Smooth muscle cell (in vitro differentiated cells): ENCODE data around the gene VIPR2. TPM values are rescaled to one million over a fixed set of nuclear protein-coding genes. Genes with fewer than 3 reads are reported as not detected.
"Not testable (repeated sequence)": the region's sequence is repeated elsewhere in the genome, so short reads cannot be mapped to it uniquely, and the experiment has no call there.

ENCODE experiments used
- DNase-seq: peaks from one replicate; lab custom pipeline; 2025; ENCODE audit not compliant: unreplicated experiment; lab: John Stamatoyannopoulos, UW
- H2AFZ ChIP-seq: fragments of 200-600 bp; sonication (generic); 2 replicates; pipeline ENCODE4 v1.6.0; 2016; ENCODE audit warnings: antibody characterized with exemption, low read depth, mild to moderate bottlenecking
- H3F3A ChIP-seq: fragments of 200-600 bp; sonication (generic); 2 replicates; pipeline ENCODE4 v1.6.0; 2017; ENCODE audit warnings: antibody characterized with exemption, low read depth
- H3K27ac ChIP-seq: fragments of 200-600 bp; sonication (generic); 2 replicates; pipeline ENCODE4 v1.5.1; 2016; ENCODE audit warnings: low read depth, mild to moderate bottlenecking
- H3K27me3 ChIP-seq: fragments of 200-600 bp; sonication (generic); 2 replicates; pipeline ENCODE4 v1.6.1; 2016; ENCODE audit warnings: low read depth, mild to moderate bottlenecking
- H3K36me3 ChIP-seq: fragments of 200-600 bp; sonication (generic); 2 replicates; pipeline ENCODE4 v1.5.1; 2016; ENCODE audit warnings: low read depth
- H3K4me1 ChIP-seq: fragments of 200-600 bp; sonication (generic); 2 replicates; pipeline ENCODE4 v1.5.1; 2016; ENCODE audit warnings: low read depth
- H3K4me2 ChIP-seq: fragments of 200-600 bp; sonication (generic); 2 replicates; pipeline ENCODE4 v1.6.0; 2016; ENCODE audit warnings: mild to moderate bottlenecking
- H3K4me3 ChIP-seq: fragments of 200-600 bp; sonication (generic); 2 replicates; pipeline ENCODE4 v1.5.1; 2016; ENCODE audit warnings: mild to moderate bottlenecking
- H3K79me2 ChIP-seq: fragments of 200-600 bp; sonication (generic); 2 replicates; pipeline ENCODE4 v1.6.0; 2016; ENCODE audit warnings: low read depth, mild to moderate bottlenecking
- H3K9ac ChIP-seq: fragments of 200-600 bp; sonication (generic); 2 replicates; pipeline ENCODE4 v1.6.0; 2016; ENCODE audit warnings: low read depth
- H3K9me3 ChIP-seq: fragments of 200-600 bp; sonication (generic); replicated peaks from 2 replicates; pipeline ENCODE4 v1.5.1; 2016; ENCODE audit warnings: low read depth
- H4K20me1 ChIP-seq: fragments of 200-600 bp; sonication (generic); 2 replicates; pipeline ENCODE4 v1.6.0; 2016; ENCODE audit warnings: low read depth
- CTCF ChIP-seq: fragments of 200-600 bp; sonication (generic); IDR thresholded peaks from 2 replicates; pipeline ENCODE4 v1.5.1; 2017; ENCODE audit warnings: borderline replicate concordance, mild to moderate bottlenecking, antibody characterized with exemption; ENCODE audit not compliant: insufficient read depth, poor library complexity, severe bottlenecking
- WGBS: methylation state at CpG from one replicate; pipeline ENCODE4 v1.1.7; 2016; ENCODE audit warnings: low lambda C conversion rate; 5-methylcytosine and 5-hydroxymethylcytosine counted together
- polyA plus RNA-seq: library from polyadenylated mRNA; unstranded; fragments of >200 nt; fragmentation: Nextera tagmentation; extraction: Ambion mirVana; gene quantifications from 2 replicates; pipeline ENCODE4 v1.2.1, GENCODE V29; 2016
- total RNA-seq: library from RNA; depleted of rRNA; stranded (reverse); fragments of >200 nt; gene quantifications from 2 replicates; pipeline ENCODE4 v1.2.3, GENCODE V29; 2014

VIPR2 gene
- total and polyA plus RNA-seq, 2 experiments from 2014 or later = not detected

DNA sequence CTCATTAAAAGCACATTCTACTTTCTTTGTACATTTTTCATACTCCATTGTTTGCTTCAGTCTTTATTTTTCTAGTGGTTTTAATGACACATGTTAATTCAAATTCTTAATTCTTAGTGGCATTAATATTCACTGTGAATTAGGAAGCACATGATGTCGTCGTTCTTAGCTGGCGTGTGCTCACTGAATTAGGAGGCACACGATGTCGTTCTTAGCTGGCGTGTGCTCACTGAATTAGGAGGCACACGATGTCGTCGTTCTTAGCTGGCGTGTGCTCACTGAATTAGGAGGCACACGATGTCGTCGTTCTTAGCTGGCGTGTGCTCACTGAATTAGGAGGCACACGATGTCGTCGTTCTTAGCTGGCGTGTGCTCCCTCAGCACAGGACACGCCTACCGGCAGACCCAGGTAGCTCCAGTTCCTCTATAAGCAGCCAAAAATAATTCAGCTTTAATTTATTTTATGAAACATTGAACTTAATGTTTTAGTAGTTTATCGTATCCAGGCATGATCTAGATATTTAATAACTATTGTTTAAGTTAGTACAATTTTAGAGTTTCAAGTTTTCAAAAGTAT, 17.5 kb upstream of the VIPR2 start:
- 90% methylated on average over 21 of the region's 21 CpGs for WGBS
- H3K9ac ChIP-seq, DNase-seq, H3K27me3 ChIP-seq, H2AFZ ChIP-seq, H3K9me3 ChIP-seq, H3K4me2 ChIP-seq, H3K36me3 ChIP-seq, H3K79me2 ChIP-seq, H4K20me1 ChIP-seq, H3K27ac ChIP-seq, H3K4me3 ChIP-seq, H3F3A ChIP-seq, H3K4me1 ChIP-seq: not testable (repeated sequence)

- no peak for DNase-seq
- Histone ChIP-seq H3K4me2 (no peak overlapping the region), H3K4me3 (no peak overlapping the region), H3K27ac (no peak overlapping the region), H4K20me1 (no peaks in the 10 kb centered on the region), H3K4me1 (no peaks in the 10 kb centered on the region), H3K9me3 (no peaks in the 10 kb centered on the region), H3K9ac (no peak overlapping the region), H2AFZ (no peak overlapping the region), H3K36me3 (no peaks in the 10 kb centered on the region), H3K27me3 (no peaks in the 10 kb centered on the region), H3F3A (no peaks in the 10 kb centered on the region), H3K79me2 (no peaks in the 10 kb centered on the region)
- TF ChIP-seq CTCF = no peak
- 92% methylated on average over 7 of the region's 7 CpGs for WGBS
Observed at GRCh38 chr7:159160450-159160849, 15.8 kb upstream of the VIPR2 start.

- Histone ChIP-seq H3K36me3 (no peaks in the 10 kb centered on the region), H3F3A (no peaks in the 10 kb centered on the region), H4K20me1 (no peaks in the 10 kb centered on the region), H3K4me2 (no peak overlapping the region), H2AFZ (no peak overlapping the region), H3K27ac (no peak overlapping the region), H3K4me1 (no peaks in the 10 kb centered on the region), H3K79me2 (no peaks in the 10 kb centered on the region), H3K4me3 (no peak overlapping the region), H3K27me3 (no peaks in the 10 kb centered on the region), H3K9ac (no peak overlapping the region), H3K9me3 (no peaks in the 10 kb centered on the region)
- DNase-seq = no peak
- 87% methylated on average over 6 of the region's 6 CpGs for WGBS
- TF ChIP-seq CTCF = no peak
Observed at GRCh38 chr7:159159731-159160130, 15.1 kb upstream of the VIPR2 start.

- Histone ChIP-seq H3K4me1 (no peaks in the 10 kb centered on the region), H3K9ac (no peak overlapping the region), H3K4me3 (no peak overlapping the region), H3F3A (no peaks in the 10 kb centered on the region), H2AFZ (no peak overlapping the region), H3K27me3 (no peaks in the 10 kb centered on the region), H3K27ac (no peak overlapping the region), H3K36me3 (no peaks in the 10 kb centered on the region), H4K20me1 (no peaks in the 10 kb centered on the region), H3K9me3 (no peaks in the 10 kb centered on the region), H3K79me2 (no peaks in the 10 kb centered on the region), H3K4me2 (no peak overlapping the region)
- 84% methylated on average over 14 of the region's 14 CpGs for WGBS
- DNase-seq = no peak
- TF ChIP-seq CTCF = no peak
Observed at GRCh38 chr7:159158888-159159405, 14.3 kb upstream of the VIPR2 start.
